Measurements from ENCODE around the gene NUDT6.

Gene NUDT6

GRCh38 chr4:122879001-122879400, 43.4 kb downstream of the NUDT6 start:
- Histone ChIP-seq H3K4ac (ENCODE audit: low read depth, low read length) (no peak overlapping the region), H3K4me3 (ENCODE audit: low read depth, low read length) (no peak overlapping the region), H3K4me2 (ENCODE audit: low read length) (no peak overlapping the region), H3K79me1 (ENCODE audit: low read length) (no peaks in the 10 kb centered on the region), H3K23ac (ENCODE audit: low read length) (no peak overlapping the region), H2BK5ac (ENCODE audit: low read depth, low read length, poor library complexity) (no peak overlapping the region), H2BK12ac (ENCODE audit: low read length) (no peak overlapping the region), H3K4me1 (ENCODE audit: control insufficient read depth in 1 of 2, insufficient read depth in 2 of 2, low read length in 2 of 2) (no peaks in the 10 kb centered on the region), H3K9me3 (ENCODE audit: insufficient read depth, low read depth, low read length) (peaks cover 4% of the 10 kb centered on the region), H4K91ac (ENCODE audit: low read depth, low read length) (no peak overlapping the region), H3K27me3 (ENCODE audit: insufficient read depth, low read length) (no peaks in the 10 kb centered on the region), H3K14ac (ENCODE audit: low read length) (no peak overlapping the region), H4K8ac (ENCODE audit: low read depth, low read length) (no peak overlapping the region), H3K79me2 (ENCODE audit: control insufficient read depth, insufficient read depth, low read length, poor library complexity) (no peaks in the 10 kb centered on the region), H2AFZ (ENCODE audit: insufficient read depth, low read length, poor library complexity) (no peak overlapping the region), H3K9ac (ENCODE audit: low read length) (no peak overlapping the region), H2BK120ac (ENCODE audit: insufficient read depth, low read length, poor library complexity) (no peak overlapping the region), H4K12ac (ENCODE audit: low read depth, low read length) (no peak overlapping the region), H3K36me3 (ENCODE audit: control insufficient read depth in 1 of 2, insufficient read depth in 2 of 2, low read length in 2 of 2) (no peaks in the 10 kb centered on the region), H2AK5ac (ENCODE audit: low read length) (no peak overlapping the region), H3K27ac (ENCODE audit: low read depth, low read length) (no peak overlapping the region), H3K18ac (ENCODE audit: low read length) (no peak overlapping the region)
- DNase-seq, result no peak

- no peak overlapping the region for H4K91ac ChIP-seq (ENCODE audit: low read depth, low read length)
- no peak overlapping the region for H4K12ac ChIP-seq (ENCODE audit: low read depth, low read length)
- H4K8ac ChIP-seq (ENCODE audit: low read depth, low read length), result no peak overlapping the region
- H3K27ac ChIP-seq (ENCODE audit: low read depth, low read length), result no peak overlapping the region
- no peak overlapping the region for H3K4me2 ChIP-seq (ENCODE audit: low read length)
- no peak overlapping the region for H3K14ac ChIP-seq (ENCODE audit: low read length)
- no peak overlapping the region for H3K4me3 ChIP-seq (ENCODE audit: low read depth, low read length)
- H2BK5ac ChIP-seq (ENCODE audit: low read depth, low read length, poor library complexity), result no peak overlapping the region
- H2BK12ac ChIP-seq (ENCODE audit: low read length), result no peak overlapping the region
- H3K27me3 ChIP-seq (ENCODE audit: insufficient read depth, low read length), result no peaks in the 10 kb centered on the region
- peaks cover 4% of the 10 kb centered on the region for H3K9me3 ChIP-seq (ENCODE audit: insufficient read depth, low read depth, low read length)
- H3K4me1 ChIP-seq (ENCODE audit: control insufficient read depth in 1 of 2, insufficient read depth in 2 of 2, low read length in 2 of 2), result no peaks in the 10 kb centered on the region
- no CpG with 5 or more reads among the region's 3 CpGs for WGBS (ENCODE audit: extremely low coverage, insufficient coverage, insufficient read length)
- H2BK120ac ChIP-seq (ENCODE audit: insufficient read depth, low read length, poor library complexity), result no peak overlapping the region
- no peak overlapping the region for H3K18ac ChIP-seq (ENCODE audit: low read length)
- no peak overlapping the region for H3K9ac ChIP-seq (ENCODE audit: low read length)
- H3K23ac ChIP-seq (ENCODE audit: low read length), result no peak overlapping the region
- no peak overlapping the region for H3K4ac ChIP-seq (ENCODE audit: low read depth, low read length)
- no peaks in the 10 kb centered on the region for H3K36me3 ChIP-seq (ENCODE audit: control insufficient read depth in 1 of 2, insufficient read depth in 2 of 2, low read length in 2 of 2)
- H2AFZ ChIP-seq (ENCODE audit: insufficient read depth, low read length, poor library complexity), result no peak overlapping the region
- no peaks in the 10 kb centered on the region for H3K79me1 ChIP-seq (ENCODE audit: low read length)
- no peak overlapping the region for H2AK5ac ChIP-seq (ENCODE audit: low read length)
- H3K79me2 ChIP-seq (ENCODE audit: control insufficient read depth, insufficient read depth, low read length, poor library complexity), result no peaks in the 10 kb centered on the region
- DNase-seq, result peak in 1 of 2 donors; percentile 20
Measured at GRCh38 chr4:122876456-122876855, 45.9 kb downstream of the NUDT6 start.

GRCh38 chr4:122875949-122876348, 46.4 kb downstream of the NUDT6 start:
- no peaks in the 10 kb centered on the region for H3K27me3 ChIP-seq (ENCODE audit: insufficient read depth, low read length)
- H3K18ac ChIP-seq (ENCODE audit: low read length), result no peak overlapping the region
- H3K9me3 ChIP-seq (ENCODE audit: insufficient read depth, low read depth, low read length), result peaks cover 4% of the 10 kb centered on the region
- H2BK120ac ChIP-seq (ENCODE audit: insufficient read depth, low read length, poor library complexity), result no peak overlapping the region
- no peak overlapping the region for H3K4me3 ChIP-seq (ENCODE audit: low read depth, low read length)
- H3K23ac ChIP-seq (ENCODE audit: low read length), result no peak overlapping the region
- no peak overlapping the region for H3K14ac ChIP-seq (ENCODE audit: low read length)
- no peak overlapping the region for H4K12ac ChIP-seq (ENCODE audit: low read depth, low read length)
- no peak overlapping the region for H2BK12ac ChIP-seq (ENCODE audit: low read length)
- H3K4me2 ChIP-seq (ENCODE audit: low read length), result no peak overlapping the region
- H3K4me1 ChIP-seq (ENCODE audit: control insufficient read depth in 1 of 2, insufficient read depth in 2 of 2, low read length in 2 of 2), result no peaks in the 10 kb centered on the region
- no peak overlapping the region for H3K4ac ChIP-seq (ENCODE audit: low read depth, low read length)
- no peak overlapping the region for H3K27ac ChIP-seq (ENCODE audit: low read depth, low read length)
- no peak for DNase-seq
- no peaks in the 10 kb centered on the region for H3K79me1 ChIP-seq (ENCODE audit: low read length)
- H3K36me3 ChIP-seq (ENCODE audit: control insufficient read depth in 1 of 2, insufficient read depth in 2 of 2, low read length in 2 of 2), result no peaks in the 10 kb centered on the region
- WGBS (ENCODE audit: extremely low coverage, insufficient coverage, insufficient read length), result no CpG with 5 or more reads among the region's 5 CpGs
- H2AK5ac ChIP-seq (ENCODE audit: low read length), result no peak overlapping the region
- no peak overlapping the region for H4K91ac ChIP-seq (ENCODE audit: low read depth, low read length)
- H3K79me2 ChIP-seq (ENCODE audit: control insufficient read depth, insufficient read depth, low read length, poor library complexity), result no peaks in the 10 kb centered on the region
- H2BK5ac ChIP-seq (ENCODE audit: low read depth, low read length, poor library complexity), result no peak overlapping the region
- H3K9ac ChIP-seq (ENCODE audit: low read length), result no peak overlapping the region
- H2AFZ ChIP-seq (ENCODE audit: insufficient read depth, low read length, poor library complexity), result no peak overlapping the region
- H4K8ac ChIP-seq (ENCODE audit: low read depth, low read length), result no peak overlapping the region

DNA sequence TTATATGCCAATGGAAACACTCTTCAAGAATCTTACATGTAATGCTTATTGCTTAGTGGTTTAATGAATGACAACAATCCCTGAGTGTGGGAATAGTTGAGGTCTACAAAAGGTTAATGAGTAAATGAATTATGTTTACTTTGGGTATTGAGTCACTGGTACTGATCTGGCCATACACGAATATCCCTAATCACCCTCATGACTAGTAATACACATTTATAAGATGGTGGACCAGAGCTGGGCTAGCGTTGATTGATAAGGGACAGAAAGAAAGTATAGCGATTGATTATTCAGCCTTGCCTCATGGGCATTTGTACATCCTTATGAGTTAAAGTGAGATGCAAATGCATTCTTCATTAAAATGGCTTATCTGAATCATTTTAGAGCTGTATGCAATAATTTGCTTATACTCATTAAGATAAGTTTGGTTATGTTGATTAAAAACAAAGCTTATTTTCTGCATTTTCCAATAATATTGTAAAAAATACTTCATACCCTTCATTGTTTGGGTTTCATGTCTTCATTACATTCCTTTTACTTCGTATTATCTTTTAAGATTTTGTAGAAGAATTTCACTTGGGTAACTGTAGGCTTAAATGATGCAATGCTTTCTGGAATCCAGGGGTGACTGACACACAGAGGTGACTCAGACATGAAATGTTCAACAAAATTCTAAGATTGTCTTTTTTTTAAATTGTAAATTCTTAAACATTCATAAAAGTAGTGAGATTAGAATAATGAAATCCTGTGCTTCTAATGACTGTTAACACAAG, 48.4 kb downstream of the NUDT6 start:
- no peak overlapping the region for H2BK12ac ChIP-seq (ENCODE audit: low read length)
- no peak overlapping the region for H3K9ac ChIP-seq (ENCODE audit: low read length)
- peak; percentile 15 to 86 for DNase-seq
- H3K27me3 ChIP-seq (ENCODE audit: insufficient read depth, low read length), result no peaks in the 10 kb centered on the region
- no peaks in the 10 kb centered on the region for H3K36me3 ChIP-seq (ENCODE audit: control insufficient read depth in 1 of 2, insufficient read depth in 2 of 2, low read length in 2 of 2)
- H3K23ac ChIP-seq (ENCODE audit: low read length), result no peak overlapping the region
- no peak overlapping the region for H4K8ac ChIP-seq (ENCODE audit: low read depth, low read length)
- H2AFZ ChIP-seq (ENCODE audit: insufficient read depth, low read length, poor library complexity), result no peak overlapping the region
- no peaks in the 10 kb centered on the region for H3K4me1 ChIP-seq (ENCODE audit: control insufficient read depth in 1 of 2, insufficient read depth in 2 of 2, low read length in 2 of 2)
- no peaks in the 10 kb centered on the region for H3K9me3 ChIP-seq (ENCODE audit: insufficient read depth, low read depth, low read length)
- WGBS (ENCODE audit: extremely low coverage, insufficient coverage, insufficient read length), result no CpG with 5 or more reads among the region's 4 CpGs
- H2BK5ac ChIP-seq (ENCODE audit: low read depth, low read length, poor library complexity), result no peak overlapping the region
- no peak overlapping the region for H2BK120ac ChIP-seq (ENCODE audit: insufficient read depth, low read length, poor library complexity)
- H3K4me2 ChIP-seq (ENCODE audit: low read length), result no peak overlapping the region
- no peaks in the 10 kb centered on the region for H3K79me2 ChIP-seq (ENCODE audit: control insufficient read depth, insufficient read depth, low read length, poor library complexity)
- no peak overlapping the region for H3K4me3 ChIP-seq (ENCODE audit: low read depth, low read length)
- H4K91ac ChIP-seq (ENCODE audit: low read depth, low read length), result no peak overlapping the region
- no peak overlapping the region for H3K27ac ChIP-seq (ENCODE audit: low read depth, low read length)
- H3K14ac ChIP-seq (ENCODE audit: low read length), result no peak overlapping the region
- no peaks in the 10 kb centered on the region for H3K79me1 ChIP-seq (ENCODE audit: low read length)
- H3K4ac ChIP-seq (ENCODE audit: low read depth, low read length), result no peak overlapping the region
- H3K18ac ChIP-seq (ENCODE audit: low read length), result no peak overlapping the region
- no peak overlapping the region for H2AK5ac ChIP-seq (ENCODE audit: low read length)
- no peak overlapping the region for H4K12ac ChIP-seq (ENCODE audit: low read depth, low read length)

Measured in trophoblast cell (in vitro differentiated cells and primary cell).